Germinal center (tissue), 1 donor: Measurements from ENCODE around the gene PODN.

Experiments
- DNase-seq: peaks from one replicate; pipeline ENCODE4 v3.0.0; 2012; ENCODE audit warnings: mixed read lengths, low spot score

Gene PODN

DNA sequence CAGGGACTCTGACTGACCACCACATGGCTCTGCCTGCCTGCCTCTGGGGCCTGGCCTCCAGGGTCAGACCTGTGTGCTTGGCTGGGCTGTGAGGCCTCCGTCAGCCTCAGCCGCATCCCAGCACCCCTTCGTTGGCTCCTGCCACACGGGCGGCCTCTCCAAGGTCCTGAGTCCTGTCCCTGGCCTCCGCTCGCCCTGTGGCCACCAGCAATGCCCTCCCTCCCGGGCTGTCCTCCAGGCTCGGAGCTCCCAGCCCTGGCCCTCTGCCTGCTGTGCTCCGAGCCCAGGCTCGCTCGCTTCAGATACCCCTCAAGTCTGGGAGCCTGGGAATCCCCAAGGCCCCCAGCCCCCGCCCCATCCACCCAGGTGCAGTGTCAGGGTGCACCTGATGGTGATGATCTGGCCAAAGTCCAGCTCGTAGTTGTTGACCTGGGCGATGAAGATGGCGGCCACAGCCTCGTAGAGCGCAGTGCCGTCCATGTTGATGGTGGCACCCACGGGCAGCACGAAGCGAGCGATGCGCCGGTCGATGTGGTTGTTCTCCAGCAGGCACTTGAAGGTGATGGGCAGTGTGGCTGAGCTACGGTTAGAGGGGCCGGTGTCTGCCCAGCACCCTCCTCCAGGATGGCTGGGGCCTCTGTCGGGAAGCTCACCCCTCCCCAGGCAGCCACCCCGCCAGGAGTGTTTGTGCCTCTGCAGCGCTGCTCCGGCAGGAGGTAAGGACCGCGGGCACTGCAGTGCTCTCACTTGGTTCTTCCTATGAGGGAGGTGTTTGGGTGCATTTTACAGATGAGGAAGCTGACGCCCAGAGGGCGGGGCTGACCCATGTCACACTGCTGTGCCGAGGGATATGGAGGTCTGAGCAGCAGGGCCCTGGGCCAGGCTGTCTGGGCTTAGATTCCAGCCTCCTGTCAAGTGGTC, 28.5 kb downstream of the PODN start:
- DNase-seq, result no peak

DNA sequence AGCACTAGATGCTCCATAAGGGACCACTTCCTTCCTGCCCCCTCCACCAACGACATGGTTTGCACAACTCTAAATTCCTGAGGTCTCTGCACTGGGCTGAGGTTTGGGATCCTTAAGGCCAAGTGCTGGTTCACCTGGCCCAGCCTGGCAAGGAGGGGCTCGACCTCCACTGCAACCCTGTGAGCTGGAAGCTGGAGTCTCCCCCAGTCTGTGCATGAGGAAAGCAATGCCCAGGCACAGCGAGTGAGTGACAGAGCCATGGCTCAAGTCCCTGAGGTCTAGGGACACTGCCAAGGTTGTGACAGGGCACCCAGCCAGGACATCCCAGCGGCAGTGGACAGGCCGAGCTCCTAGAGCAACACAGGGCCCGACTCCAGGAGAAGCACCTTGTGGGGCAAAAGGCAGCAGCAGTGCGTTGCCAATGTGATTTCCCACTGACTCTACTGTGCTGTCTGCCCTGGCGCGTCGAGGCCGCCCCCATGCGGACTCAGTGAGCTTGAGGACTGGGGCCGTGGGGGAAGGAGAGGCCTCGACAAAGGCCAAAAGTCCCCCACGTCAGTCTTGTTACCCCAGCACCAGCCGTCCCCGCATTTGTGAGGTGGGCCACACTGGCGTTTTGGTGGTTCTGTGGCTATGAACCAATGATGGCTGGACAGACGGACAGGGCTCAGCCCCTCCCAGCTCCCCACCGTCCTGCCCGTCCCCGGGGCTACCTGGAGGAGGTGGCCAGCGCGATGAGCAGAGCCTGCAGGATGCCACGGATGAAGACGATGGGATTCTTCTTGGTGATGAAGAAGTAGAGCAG, 30.0 kb downstream of the PODN start:
- no peak for DNase-seq

DNA sequence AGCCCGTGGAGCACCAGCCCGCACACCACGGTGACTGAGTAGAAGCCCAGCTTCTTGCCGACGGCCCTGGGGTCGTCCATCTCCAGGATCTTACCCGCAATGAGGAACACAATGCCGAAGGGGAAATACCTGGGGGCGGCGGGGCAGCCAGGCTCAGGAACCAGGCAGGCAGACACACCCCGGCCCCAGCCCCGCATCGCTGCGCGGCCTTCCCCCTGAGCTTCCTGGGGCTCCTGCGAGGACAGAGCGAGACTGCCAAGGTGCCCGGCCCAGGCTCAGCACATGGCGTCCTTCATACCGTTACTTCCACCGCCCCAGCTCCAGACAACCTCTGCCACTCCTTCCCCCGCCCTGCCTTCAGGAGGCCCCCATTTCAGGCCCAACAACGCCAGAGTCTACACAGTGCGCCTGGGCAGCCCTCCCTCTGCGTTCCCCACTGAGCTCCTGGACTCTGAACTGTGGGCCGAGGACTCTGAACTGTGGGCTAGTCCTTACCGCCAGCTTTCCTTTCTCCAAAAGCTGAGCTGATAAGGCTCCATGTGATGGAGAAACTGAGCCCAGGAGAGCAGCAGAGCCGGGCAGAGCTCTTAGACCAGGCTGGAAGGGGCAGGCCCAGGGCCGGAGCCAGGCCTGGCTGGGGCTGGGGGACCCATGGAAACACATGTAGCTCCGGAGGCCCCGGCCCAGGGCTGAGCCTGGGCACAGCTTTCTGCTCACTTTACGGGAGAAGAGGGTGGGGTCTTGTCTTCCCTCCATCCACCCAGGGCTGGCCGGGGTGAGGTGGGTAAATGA, 30.8 kb downstream of the PODN start:
- DNase-seq, result no peak

DNA sequence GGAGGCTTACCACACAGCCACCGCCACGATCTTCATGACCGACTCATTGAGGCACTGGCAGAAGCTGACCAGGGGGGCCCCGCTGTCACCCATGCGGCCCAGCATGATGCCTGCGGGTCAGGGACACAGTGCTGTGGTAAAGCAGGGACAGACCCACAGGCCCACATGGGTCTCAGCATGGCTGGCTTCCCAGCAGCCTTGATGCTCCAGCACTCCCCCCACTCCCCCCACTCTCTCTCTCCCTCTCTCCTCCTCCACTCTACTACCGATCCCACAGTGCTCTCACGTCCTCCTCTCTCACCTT, 31.4 kb downstream of the PODN start:
- no peak for DNase-seq

DNA sequence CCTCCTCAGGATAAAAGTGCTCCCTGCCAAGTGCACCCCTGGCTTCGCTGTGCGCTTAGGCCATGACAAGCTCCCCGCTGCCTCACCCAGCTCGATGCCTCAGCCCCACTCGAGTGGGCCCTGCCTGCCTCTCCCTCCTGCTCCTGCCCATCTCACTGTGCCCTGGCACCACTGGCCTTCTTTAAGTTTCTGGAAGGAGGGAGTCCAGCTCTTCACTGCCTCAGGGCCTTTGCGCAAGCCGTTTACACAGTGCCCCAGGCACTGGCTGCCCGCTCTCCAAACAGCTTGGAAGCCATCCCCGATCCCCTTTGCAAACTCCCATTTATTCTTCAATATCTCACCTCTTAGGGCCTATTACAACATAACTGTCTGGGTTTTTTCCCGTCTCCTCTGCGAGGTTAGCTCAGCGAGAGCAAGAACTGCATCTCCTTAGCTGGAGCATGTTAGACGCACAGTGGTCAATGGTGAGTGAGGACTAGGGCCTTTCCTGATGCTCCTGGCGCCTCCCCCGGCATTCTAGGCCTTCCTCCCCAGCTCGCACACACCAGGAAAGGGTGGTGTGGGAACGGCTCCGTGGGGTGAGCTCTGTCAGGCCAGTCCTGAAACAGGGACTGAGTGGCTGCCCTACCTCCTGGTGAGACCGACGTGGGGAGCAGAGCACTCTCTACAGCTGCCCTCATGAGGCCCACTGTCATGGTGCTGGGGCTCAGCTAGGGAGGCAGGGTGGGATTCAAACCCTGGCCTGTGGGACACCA, 31.9 kb downstream of the PODN start:
- no peak for DNase-seq

DNA sequence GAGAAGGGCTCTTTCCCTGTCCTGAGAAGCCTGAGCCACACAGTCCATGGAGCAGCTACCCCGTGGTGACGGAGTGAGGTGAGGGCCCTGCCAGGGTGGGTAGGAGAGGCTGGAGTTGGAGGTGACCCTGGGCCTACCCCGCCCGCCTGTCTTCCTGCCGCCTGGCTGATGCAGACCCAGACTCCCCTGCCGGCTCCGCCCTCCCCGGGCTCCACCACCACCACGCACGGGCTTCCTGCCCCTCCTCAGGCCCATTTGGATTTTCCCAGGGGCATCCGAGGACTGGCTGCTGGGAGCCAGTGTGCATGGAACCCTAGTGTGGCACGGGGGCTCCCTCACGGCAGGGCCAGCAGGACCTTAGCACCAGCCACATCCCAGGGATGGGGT, 32.5 kb downstream of the PODN start:
- no peak for DNase-seq

DNA sequence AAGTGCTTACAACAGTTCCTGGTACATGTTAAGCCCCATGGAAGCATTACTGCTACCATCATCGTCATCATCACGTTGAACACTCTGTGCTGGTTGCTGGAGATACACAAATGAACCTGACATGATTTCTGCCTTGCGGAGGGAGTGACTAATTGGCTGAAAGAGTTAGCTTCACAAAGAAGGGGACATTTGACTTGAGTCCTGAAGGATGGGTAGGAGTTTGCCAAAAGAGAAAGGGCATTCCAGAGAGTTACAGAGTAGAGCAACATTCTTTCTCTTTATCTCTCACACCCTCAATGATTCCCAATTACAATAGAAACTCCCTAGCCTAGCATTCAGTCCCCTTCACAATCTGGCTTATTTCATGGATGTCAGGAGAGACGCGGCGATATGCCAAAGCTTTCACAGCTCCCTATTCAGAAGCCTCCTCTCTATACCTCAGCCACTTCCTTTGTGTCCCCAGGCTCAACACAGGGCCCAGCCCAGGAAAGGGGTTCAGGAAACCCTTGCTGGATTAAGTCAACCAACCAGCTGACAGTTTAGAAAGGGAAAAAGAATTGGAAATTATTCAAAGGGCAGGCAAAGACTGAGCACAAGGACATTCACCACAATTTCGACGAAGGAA, 42.4 kb downstream of the PODN start:
- no peak for DNase-seq

DNA sequence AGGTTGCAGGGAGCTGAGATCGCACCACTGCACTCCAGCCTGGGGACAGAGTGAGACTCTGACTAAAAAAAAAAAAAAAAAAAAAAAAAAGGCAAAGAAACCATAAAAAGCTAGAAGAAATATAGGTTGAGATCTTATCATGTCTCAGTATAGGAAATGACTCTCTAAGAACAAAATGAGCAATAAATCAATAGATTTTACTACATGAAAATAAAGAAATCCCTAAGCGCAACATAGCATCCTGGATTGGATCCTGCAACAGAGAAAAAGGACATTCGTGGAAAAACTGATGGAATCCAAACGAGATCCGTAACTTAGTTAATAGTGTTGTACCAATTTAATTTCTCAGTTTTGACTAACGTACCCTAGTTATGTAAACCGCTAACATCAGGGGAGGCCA, 45.1 kb downstream of the PODN start:
- no peak for DNase-seq

DNA sequence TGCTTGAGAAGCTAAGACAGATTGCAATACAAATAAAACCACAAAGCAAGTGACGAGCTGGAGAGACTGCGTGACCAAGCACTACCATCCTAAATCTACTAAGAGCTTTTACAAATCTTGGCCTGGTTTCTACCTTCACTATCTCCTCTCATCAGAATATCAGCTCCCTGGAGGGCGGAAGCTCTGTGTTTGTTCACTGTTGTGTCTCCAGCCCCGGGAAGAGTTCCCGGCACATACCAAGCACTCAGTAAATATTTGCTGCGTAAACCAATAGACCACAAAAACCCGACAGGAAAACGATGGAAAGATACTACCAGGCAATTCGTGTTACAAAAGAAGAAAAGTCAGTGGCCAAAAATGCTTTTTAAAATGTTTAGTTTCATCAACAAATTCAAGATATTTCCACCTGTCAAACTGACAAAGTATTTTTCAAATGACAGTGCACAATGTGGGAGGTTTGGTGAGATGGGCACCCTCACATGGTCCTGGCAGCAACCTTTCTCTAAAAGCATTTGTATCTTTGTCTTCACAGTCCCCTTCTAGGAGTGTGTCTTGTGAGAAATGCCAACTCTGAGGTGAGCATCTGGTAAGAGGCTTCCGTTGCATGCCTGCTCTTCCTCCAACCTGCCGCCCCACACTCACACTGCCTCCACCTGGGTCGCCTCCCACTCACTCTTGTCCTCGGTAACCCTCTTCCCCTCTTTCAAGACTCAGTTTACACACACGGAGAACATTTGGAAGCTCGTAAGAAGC, 45.7 kb downstream of the PODN start:
- DNase-seq, result no peak

DNA sequence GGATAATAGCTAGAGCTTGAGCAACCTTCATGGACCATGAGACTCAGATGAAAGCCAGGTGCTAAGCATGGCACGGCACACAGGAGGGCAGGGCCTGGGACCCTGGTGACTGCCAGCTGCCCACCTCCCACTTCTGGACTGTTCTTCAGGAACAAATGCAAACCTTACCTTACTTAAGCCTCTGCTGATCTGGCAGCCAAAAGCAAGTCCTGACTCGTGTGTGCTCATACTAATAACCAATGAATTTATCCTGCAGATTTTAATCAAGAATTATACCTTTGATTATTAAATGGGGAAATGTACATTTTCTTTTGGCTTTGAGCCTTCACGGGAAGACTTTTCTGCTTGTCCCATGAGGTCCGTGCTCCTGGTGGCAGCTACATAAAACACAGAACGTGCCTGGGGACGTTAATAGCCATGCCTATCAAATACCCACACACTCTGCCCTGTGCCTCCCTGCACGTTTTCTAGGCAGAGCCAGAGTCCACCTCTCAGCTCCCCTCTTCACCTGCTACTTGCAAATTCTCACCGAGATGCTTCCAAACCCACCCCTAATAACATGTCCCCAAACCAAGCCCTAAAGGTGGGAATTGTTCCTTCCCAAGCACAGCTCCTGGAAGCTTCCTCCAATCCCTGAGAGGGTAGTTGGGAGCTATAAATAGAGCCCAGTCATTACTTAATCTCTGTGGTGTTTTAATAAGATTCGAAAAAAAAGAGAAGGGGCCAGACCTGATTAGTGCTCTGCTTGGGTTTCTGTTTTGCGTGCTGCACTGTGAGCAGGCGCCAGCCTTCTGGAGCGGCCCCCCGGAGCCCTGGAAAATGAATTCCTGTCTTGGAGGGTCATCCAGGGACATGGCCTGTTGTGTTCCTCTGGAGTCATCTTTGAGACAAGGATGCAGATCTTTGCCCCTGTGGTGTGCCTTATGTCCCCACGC, 46.9 kb downstream of the PODN start:
- no peak for DNase-seq

DNA sequence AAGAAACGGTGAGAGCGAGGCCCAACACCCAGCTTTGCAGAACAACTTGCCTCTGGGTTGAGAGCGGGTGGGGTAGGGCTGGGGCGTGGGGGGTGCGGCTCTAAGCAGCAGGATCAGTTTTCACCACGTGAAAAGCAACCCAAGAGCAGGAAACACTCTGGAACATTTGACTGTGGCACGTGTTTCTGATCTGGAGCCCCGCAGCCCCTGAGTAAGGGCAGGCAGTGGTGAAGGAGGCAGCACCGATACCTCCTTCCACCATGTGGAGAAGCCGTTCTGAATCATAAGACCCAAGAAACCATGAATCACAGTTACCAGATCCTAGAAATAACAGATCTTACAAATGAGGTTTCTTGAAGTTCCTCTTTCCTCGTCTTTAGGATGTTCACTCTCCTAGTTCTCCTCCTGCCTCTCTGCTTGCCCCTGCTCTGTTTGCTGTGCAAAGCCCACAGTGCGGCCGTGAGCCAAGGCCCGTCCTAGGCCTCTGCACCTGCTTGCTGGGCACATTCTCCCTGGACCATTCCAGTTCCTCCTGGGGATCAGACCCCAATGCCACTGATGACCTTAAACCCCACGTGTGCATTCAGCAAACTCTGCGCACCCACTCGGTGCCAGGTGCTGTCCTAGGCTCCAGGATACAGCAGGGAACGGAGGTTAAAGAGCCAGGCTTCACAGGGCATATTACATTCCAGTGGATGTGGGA, 48.5 kb downstream of the PODN start:
- no peak for DNase-seq

DNA sequence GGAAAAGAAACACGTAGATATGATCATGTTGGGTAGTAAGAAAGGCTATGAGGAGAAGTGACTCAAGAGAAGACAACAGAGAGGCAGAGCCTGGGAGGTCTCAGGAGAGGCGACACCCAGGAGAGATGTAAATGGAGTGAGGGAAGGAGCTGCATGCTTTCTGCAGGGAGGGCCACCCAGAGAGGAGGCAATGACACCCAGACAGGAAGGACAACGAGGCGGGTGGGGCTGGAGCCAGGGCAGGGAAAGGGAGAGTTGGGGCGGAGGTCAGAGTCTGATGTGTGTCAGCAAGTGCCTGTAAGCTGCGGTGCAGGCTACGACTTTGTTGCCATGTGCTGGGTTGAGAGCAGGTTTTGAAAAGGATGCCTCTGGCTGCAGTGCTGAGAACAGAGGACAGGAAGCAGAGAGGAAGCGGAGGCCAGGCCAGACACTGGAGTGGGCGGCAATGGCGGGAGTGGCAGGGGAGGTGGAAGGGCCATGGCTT, 49.1 kb downstream of the PODN start:
- no peak for DNase-seq

DNA sequence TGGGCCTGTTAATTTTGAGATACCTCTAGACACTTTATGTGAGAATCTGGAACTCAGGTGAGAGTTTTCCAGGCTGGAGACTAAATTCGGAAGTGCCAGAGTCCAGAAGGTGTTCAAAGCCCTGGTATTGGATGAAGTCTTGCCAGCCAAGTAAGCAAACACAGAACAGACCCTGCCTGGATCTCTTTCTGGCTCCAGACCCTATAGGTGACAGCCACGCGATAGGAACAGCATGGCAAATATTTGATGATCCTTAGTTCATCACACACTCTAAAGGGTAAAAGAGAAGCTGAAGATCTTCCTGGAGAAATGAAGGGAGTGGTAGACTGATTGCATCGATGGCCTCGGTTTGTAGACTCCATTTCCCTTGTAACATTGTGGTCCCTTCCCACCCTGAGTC, 49.7 kb downstream of the PODN start:
- no peak for DNase-seq

DNA sequence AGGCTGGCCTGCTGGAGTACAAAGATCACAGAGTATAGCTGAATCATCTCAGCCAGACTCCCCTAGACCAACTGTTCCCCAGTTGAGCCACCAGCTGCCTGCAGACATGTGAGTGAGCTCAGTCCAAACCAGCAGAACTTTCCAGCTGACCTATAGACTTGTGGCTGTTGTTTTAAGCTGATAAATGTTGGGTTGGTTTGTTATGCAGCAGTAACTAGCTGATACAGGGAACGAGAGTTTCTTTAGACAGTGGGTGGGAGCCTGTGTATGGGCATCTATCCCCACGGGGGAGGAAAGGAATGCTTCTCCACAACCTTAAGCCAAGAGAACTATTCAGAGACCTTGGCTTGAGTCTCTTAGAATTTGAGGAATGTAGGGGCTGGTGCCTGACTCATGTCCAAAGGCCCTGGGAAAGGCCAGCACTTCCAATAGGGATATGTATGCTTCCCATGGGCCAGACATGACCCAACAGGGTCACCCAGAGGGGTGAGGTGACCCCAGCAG, 50.3 kb downstream of the PODN start:
- no peak for DNase-seq

DNA sequence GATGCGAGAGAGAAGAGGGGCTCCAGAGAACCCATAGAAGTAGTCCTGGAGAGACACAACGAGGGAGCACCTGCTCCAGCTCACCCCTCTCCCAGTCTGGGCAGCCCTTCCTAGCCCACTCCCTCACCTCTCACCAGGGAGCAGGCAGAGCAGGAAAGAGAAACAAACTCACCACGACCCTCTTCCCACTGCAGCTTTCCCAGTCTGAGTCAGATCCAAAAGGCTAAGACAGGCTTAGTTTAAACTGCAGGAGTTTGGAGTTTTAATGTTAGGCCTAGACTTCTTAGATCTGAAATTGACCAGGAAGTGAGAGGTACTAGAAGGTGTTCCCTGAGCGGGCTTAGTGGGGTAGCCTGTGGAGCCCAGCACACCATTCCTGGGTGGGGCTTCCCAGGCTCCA, 50.8 kb downstream of the PODN start:
- no peak for DNase-seq

DNA sequence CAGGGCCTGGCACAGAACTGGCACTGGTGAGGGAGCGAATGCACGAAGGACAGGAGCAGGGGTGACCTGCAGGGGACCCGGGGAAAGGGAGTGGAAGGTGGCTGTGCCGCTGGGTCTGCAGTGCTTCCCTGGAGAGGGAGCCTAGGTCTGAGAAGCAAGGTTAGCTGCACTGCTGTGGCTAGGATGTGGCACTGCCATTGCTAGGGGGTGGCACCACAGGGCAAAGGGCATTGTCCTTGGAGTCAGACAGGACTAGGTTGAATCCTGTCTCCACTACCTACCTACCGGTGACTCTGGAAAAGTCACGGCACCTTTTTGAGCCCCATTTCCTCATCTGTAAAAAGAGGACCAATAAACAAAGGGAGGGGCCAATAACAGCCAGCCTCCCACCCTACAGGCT, 52.1 kb downstream of the PODN start:
- no peak for DNase-seq

DNA sequence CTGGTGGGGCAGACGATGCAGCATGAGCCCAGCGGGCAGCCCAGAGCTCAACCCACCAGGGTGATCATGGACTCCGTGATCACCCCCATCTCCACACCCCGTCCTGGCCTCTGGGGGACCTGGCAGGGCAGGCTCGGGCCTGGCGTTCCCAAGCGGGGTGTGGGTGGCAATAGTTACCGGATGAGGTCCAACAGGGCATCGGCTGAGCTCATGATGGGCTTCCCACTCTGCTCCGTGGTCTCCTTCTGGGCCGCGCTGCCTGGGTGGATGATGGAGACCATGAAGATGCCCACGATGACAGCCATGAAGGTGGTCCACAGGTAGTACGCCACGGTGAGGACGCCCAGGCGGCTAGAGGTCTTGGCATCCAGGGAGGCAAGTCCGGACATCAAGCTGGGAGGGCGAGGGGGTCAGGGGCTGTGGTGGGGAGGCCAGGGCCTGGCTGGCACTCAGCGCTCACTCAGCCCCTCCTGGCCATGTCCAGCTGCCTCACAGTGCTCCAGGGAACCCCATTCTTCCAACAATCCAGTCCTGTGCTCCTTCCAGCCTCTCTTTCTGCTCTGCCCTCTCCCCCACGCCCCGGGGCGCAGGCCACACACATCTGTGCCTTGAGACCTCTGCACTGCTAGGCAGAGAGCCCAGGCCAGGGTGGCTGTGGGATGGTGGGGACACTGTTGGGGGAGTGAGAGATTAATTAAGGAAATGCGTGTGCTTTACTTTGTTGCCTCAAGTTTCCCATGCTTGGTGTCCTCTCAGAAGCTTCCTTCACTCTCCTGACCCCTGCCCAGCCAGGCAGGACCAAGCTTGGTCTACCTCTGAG, 52.8 kb downstream of the PODN start:
- DNase-seq, result no peak
